ENCODE results near the gene CCR5AS.
A peak's percentile ranks its signal among the peaks of the same experiment; 100 is the strongest.
"Not testable (repeated sequence)": the region's sequence is repeated elsewhere in the genome, so short reads cannot be mapped to it uniquely, and the experiment has no call there.

Gene CCR5AS

DNA sequence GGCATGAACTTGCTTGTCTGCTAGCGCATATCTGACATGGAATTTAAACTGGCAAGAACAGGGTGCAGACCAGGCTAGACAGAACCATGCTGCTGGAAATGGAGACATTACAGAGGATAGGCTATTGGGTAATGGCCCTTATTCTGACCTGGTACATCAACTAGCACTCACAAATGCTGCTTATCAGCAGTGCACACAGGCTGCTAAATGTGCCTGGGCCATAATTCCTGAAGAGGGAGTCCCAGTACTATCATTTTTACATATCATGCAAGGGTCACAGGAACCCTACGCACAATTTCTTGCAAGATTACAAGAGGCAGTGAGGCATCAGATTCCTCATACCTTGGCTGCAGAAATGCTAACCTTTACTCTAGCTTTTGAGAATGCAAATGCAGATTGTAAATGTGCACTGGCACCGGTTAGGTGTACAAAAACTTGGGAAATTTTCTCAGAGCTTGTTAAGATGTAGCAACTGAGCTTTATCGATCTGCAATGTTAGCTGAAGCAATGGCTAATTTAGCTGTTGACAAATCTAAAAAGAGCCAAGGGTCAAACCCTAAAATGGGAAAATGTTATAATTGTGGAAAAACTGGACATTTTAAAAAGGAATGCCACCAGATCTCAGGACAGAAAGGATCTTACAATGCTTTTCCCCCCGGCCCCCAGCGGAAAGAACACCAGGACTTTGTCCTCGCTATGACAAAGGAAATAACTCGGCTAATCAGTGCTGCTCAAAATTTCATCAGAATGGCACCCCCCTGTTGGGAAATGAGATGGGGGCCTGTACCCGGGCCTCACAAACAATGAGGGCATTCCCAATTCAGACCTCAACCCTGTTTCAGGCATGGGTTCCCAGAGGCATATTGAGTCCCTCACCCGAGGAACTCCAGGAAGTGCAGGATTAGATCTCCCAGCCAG, 21.3 kb upstream of the CCR5AS start:
- peaks cover 6% of the 10 kb centered on the region for H3K9me3 Mint-ChIP-seq (ENCODE audit: unreplicated experiment)
- TF ChIP-seq, protein P1, sequence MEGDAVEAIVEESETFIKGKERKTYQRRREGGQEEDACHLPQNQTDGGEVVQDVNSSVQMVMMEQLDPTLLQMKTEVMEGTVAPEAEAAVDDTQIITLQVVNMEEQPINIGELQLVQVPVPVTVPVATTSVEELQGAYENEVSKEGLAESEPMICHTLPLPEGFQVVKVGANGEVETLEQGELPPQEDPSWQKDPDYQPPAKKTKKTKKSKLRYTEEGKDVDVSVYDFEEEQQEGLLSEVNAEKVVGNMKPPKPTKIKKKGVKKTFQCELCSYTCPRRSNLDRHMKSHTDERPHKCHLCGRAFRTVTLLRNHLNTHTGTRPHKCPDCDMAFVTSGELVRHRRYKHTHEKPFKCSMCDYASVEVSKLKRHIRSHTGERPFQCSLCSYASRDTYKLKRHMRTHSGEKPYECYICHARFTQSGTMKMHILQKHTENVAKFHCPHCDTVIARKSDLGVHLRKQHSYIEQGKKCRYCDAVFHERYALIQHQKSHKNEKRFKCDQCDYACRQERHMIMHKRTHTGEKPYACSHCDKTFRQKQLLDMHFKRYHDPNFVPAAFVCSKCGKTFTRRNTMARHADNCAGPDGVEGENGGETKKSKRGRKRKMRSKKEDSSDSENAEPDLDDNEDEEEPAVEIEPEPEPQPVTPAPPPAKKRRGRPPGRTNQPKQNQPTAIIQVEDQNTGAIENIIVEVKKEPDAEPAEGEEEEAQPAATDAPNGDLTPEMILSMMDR (IDR thresholded peaks at IDR 0.05), result no peak
- H3K36me3 Mint-ChIP-seq (ENCODE audit: unreplicated experiment), result no peaks in the 10 kb centered on the region
- peaks cover 7% of the 10 kb centered on the region for H3K27me3 Mint-ChIP-seq (ENCODE audit: unreplicated experiment)
- no peaks in the 10 kb centered on the region for H3K4me1 Mint-ChIP-seq (ENCODE audit: unreplicated experiment)
- no peak overlapping the region for H3K4me3 Mint-ChIP-seq (ENCODE audit: unreplicated experiment)
- H3K27ac Mint-ChIP-seq (ENCODE audit: unreplicated experiment), result no peak overlapping the region
- DNase-seq (ENCODE audit: extremely low spot score, unreplicated experiment), result no peak

DNA sequence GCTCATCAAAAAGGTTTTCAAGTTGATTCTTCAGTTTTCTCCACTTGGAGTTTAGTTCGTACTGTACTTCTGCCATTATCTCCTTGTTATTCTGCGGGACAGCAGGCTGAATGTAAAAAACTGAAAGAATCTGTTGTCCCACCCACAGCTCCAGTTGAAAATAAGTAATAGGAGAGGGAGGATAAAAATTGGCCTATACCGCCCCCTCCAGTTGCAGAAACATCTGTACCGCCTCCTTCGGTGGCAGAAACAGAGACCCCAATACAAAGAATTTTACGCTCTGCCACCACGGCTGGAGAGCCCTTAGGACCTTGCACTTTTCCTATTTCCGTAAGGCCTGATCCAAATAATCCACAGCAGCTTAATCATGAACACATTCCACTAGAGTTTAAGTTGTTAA, 20.5 kb upstream of the CCR5AS start:
- not testable (repeated sequence) for H3K9me3 Mint-ChIP-seq (ENCODE audit: unreplicated experiment); H3K36me3 Mint-ChIP-seq (ENCODE audit: unreplicated experiment); H3K27me3 Mint-ChIP-seq (ENCODE audit: unreplicated experiment); H3K4me3 Mint-ChIP-seq (ENCODE audit: unreplicated experiment); H3K27ac Mint-ChIP-seq (ENCODE audit: unreplicated experiment); DNase-seq (ENCODE audit: extremely low spot score, unreplicated experiment); H3K4me1 Mint-ChIP-seq (ENCODE audit: unreplicated experiment)
- TF ChIP-seq, protein P1 (IDR thresholded peaks at IDR 0.05), result peak; percentile 23

DNA sequence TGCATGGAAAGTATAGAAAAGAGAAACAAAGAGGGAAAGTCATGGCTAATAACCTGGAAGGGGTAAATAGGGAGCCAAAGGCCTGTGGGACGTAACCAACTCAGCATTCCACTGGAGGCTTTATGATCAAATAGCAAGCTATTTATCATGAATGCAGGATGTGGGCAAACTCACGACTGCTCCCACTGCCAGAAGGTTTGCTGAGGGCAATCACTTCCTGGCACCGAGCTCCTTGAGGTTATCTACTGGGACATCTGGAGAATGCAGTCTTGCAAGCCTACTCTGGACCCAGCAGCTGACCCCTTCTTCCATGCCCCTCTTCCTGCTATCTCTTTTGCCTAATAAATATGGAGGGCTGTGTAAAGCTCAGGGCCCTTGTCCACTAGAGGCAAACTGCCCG, 19.6 kb upstream of the CCR5AS start:
- H3K36me3 Mint-ChIP-seq (ENCODE audit: unreplicated experiment); H3K9me3 Mint-ChIP-seq (ENCODE audit: unreplicated experiment); H3K4me3 Mint-ChIP-seq (ENCODE audit: unreplicated experiment); DNase-seq (ENCODE audit: extremely low spot score, unreplicated experiment); H3K4me1 Mint-ChIP-seq (ENCODE audit: unreplicated experiment); H3K27ac Mint-ChIP-seq (ENCODE audit: unreplicated experiment); H3K27me3 Mint-ChIP-seq (ENCODE audit: unreplicated experiment): not testable (repeated sequence)

DNA sequence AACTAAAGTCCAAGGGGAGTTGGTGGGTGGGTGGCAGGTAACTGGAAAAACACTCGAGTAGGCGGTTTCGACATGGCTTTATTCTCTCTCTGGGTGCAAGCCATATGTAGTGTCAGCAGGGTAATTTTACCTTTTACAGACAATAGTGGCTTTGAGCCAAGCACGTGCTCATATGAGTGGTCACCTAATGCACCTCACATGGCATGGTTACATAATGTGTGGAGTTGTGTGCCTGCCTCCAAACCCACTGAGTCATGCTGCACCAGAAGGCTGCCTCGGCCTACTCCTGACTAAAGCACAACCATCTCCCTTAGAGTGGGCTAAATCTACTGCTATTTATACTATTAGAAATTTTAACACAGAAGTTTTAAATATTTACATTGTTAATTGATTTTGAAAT, 16.7 kb upstream of the CCR5AS start:
- TF ChIP-seq, protein P1 (IDR thresholded peaks at IDR 0.05), result no peak
- no peaks in the 10 kb centered on the region for H3K36me3 Mint-ChIP-seq (ENCODE audit: unreplicated experiment)
- no peak overlapping the region for H3K4me3 Mint-ChIP-seq (ENCODE audit: unreplicated experiment)
- no peaks in the 10 kb centered on the region for H3K9me3 Mint-ChIP-seq (ENCODE audit: unreplicated experiment)
- H3K27ac Mint-ChIP-seq (ENCODE audit: unreplicated experiment), result no peak overlapping the region
- DNase-seq (ENCODE audit: extremely low spot score, unreplicated experiment), result no peak
- no peaks in the 10 kb centered on the region for H3K27me3 Mint-ChIP-seq (ENCODE audit: unreplicated experiment)
- no peaks in the 10 kb centered on the region for H3K4me1 Mint-ChIP-seq (ENCODE audit: unreplicated experiment)

DNA sequence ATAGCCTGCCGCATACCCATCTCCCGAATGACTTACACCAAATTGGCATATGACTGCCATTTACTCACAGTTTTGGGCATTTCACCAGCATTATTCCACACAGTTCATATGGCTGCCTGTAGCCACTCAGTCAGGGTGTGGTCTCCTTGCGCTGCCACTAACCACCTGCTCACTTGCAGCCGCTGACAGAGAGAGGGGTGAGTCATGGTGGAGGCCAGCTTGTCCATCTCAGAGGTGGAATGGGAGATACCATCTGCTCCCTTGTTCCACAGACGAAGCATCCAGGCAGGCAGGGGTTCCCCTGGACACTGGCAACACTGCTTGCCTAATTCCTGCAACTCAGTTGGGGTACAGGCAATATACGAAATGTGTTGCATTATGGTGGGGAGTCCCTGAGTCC, 15.8 kb upstream of the CCR5AS start:
- H3K4me1 Mint-ChIP-seq (ENCODE audit: unreplicated experiment), result no peaks in the 10 kb centered on the region
- TF ChIP-seq, protein P1 (IDR thresholded peaks at IDR 0.05), result no peak
- no peaks in the 10 kb centered on the region for H3K36me3 Mint-ChIP-seq (ENCODE audit: unreplicated experiment)
- H3K27ac Mint-ChIP-seq (ENCODE audit: unreplicated experiment), result no peak overlapping the region
- no peak for DNase-seq (ENCODE audit: extremely low spot score, unreplicated experiment)
- no peaks in the 10 kb centered on the region for H3K27me3 Mint-ChIP-seq (ENCODE audit: unreplicated experiment)
- no peaks in the 10 kb centered on the region for H3K9me3 Mint-ChIP-seq (ENCODE audit: unreplicated experiment)
- no peak overlapping the region for H3K4me3 Mint-ChIP-seq (ENCODE audit: unreplicated experiment)

Data from osteocyte (in vitro differentiated cells).